VCaP (cell line): ENCODE measurements around the gene AAGAB.

Experiments
- H3K27ac ChIP-seq: fragments of 450-650 bp; 2 replicates; pipeline ENCODE4 v1.5.1; 2017
- TF ChIP-seq, protein P1 (sequence below): fragments of 450-650 bp; conservative IDR thresholded peaks from 2 replicates; pipeline ENCODE4 v1.5.1; 2017; ENCODE audit warnings: mild to moderate bottlenecking, moderate library complexity

AAGAB gene

DNA sequence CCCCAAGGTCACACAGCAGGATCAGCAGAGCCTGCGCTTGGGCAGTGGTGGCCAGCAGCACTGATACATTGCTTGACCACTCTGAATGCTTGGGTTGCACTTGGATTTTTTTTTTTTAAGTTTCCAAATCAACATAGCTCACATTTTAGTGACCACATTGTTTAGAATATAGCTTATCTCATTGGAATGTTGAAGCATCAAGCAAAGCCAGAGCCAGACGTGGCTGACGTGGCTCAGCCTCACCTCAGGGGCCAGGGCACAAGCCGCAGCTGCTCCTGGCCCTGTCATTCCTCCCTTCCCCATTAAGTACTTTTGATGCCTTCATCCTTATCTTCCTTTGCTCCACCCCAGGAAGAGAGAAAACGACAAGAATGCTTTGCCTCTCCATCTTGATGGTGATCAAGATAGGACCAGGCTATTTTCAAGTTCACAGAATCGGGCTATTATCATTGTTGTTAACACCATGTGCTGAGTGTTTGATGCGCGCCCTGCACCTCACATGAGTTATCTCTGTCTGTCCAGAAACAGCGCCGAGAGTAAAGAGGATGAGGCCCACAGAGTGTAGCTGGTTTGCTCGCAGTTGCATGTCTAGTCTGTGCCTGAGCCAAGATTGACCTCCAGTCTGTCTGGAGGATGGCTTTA, 75.8 kb downstream of the AAGAB start:
- TF ChIP-seq, protein P1, sequence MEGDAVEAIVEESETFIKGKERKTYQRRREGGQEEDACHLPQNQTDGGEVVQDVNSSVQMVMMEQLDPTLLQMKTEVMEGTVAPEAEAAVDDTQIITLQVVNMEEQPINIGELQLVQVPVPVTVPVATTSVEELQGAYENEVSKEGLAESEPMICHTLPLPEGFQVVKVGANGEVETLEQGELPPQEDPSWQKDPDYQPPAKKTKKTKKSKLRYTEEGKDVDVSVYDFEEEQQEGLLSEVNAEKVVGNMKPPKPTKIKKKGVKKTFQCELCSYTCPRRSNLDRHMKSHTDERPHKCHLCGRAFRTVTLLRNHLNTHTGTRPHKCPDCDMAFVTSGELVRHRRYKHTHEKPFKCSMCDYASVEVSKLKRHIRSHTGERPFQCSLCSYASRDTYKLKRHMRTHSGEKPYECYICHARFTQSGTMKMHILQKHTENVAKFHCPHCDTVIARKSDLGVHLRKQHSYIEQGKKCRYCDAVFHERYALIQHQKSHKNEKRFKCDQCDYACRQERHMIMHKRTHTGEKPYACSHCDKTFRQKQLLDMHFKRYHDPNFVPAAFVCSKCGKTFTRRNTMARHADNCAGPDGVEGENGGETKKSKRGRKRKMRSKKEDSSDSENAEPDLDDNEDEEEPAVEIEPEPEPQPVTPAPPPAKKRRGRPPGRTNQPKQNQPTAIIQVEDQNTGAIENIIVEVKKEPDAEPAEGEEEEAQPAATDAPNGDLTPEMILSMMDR, result no peak
- no peak overlapping the region for H3K27ac ChIP-seq

DNA sequence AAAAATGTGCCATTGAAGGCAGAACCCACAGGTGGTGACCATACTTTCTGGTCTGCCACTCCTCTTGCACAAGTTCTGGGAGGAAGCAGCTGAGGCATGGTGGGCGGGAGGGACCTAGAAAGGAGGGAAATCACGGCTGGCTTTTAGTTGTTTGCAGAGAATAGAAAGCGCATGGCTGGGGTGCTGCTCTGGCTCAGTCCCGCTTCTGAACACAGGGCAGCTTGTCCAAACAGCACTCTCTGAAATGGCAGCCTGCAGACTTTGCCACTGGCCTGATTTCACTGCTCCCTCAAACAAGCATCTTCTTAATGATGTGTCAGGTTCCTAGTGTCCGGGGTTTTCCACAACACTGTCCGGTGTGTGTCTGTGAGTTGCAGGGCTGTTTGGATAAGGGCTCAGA, 76.7 kb downstream of the AAGAB start:
- TF ChIP-seq, protein P1, result no peak
- H3K27ac ChIP-seq, result no peak overlapping the region

DNA sequence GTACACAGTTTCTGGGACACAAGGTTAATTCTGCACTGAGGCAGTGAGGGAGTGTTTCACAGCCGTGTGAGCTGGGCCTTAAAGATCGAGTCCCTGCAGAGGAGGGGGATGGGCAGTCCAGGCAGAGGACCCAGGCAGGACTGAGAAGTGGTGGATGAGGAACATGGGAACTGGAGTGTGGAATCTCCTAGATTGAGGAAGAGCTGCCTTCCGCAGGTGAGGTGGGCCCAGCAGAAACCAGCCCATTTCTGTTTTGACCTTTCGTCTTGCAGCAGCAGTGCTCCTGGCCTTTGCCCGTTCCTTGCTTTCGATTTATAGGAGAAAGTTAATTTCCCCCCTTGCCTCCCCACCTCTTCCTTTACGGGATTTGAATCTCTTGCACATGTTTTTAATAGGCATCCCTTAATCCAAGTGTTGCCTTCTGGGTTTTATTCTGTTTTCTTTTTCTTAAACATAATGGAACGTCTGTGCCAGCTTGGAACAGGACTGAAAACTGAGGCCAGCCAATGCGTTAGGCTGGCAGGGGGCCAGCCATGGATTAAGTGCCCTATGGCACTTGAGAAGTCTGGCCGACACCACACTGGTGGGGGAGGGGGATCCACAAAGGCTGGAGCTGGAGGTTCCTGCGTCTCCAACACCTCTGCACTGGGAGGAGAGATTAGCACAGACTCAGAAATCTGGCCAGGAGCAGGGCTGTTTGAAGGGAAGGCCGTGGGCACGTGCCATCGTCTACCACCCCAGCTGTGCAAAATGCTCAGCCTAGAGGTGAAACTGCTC, 78.1 kb downstream of the AAGAB start:
- TF ChIP-seq, protein P1, result no peak
- 0 out of 2 replicates have a peak overlapping the region, but pooled peaks have one; percentile 11 for H3K27ac ChIP-seq

DNA sequence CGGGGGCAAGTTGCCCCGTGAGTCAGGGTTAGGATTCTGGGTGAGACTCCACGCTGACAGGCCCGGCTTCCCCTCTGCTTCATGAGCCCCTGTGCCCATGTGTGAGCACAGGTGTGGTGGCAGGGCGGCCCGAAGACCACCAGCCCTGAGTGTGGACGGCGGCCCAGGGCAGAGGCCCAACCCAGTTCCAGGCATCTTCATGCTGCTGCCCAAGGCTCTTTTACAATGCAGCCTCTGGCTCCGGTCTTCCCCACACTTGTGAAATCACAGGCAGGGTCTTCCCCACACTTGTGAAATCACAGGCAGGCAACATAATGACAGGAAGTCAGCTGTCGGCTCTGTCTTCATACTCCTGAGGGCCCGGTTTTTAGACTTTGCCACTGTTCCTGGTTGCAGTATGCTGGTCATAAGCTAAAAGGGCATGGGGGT, 78.8 kb downstream of the AAGAB start:
- 0 out of 2 replicates have a peak overlapping the region, but pooled peaks have one; percentile 11 for H3K27ac ChIP-seq
- TF ChIP-seq, protein P1, result no peak

DNA sequence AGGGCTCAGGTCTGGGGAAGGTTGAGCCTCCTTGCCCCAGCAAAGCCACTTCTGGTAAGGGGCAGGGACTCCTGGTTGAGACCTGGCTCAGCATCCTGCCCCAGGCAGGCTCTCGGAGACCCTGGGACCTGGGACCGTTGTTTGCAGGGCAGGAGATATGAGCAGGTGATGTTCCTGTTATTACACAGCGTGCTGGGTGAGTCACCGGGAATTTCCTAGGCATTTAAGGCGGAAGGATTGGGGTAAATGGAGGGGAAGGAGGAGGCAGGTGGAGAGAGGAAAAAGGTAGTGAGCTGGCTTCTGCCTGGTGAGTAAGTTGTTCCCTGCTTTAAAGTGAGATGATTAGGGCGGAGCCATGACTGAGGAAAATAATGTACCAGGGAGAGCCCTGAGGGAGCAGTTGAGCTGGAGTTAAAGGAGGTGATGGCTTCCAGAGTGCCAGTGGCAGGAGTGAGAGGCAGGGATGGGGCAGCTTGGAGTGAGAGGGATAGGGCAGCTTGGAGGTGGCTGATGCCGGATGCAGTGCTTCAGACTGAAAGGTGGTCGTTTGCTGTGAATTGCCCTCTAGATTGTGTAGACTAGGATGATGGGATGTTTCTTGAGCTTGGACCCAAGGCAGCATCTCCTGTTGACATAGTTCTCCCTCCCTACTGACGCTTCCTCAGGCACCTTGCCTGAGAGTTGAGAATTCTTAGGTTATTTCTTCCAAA, 79.4 kb downstream of the AAGAB start:
- no peak overlapping the region for H3K27ac ChIP-seq
- TF ChIP-seq, protein P1, result no peak

DNA sequence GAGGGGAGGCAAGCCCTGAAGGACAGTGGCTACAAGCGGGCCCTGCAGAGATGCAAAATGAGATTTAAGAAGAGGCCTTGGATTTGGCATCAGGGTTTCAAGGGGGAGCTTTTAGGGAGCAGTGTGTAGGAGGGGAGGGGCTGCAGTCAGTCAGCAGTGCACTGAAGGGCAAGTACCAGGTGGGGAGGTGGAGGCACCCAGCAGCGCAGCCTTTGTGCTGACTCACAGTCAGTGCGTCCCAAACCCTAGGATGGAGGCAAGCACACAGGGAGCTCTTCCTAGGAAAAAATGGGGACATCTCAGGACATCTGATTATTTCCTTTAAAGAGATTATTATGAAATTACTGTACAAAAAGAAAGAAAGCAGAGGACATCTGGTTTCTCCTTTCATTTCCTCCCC, 80.0 kb downstream of the AAGAB start:
- TF ChIP-seq, protein P1, result no peak
- no peak overlapping the region for H3K27ac ChIP-seq

DNA sequence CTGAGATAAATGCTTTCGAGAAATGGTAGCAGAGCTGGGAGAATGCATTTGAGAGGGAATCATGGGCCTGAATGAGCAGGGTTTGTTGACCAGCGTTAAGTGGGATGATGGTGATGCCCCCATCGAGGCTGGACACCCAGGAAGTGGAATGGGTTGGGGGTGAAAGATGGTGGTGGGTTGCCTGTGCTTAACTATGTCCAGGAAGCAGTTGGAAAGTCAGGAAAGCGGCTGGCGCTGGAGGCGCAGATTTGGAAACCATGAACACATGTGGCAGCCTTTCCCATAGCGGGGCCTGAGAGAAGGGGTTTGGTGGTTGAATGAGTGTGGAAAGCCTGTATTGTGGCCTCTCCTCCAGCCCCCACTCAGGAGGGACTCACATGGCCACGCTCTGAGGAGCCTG, 80.7 kb downstream of the AAGAB start:
- H3K27ac ChIP-seq, result no peak overlapping the region
- TF ChIP-seq, protein P1, result no peak
